ENCODE data around the gene CNBP. TPM values are rescaled to one million over a fixed set of nuclear protein-coding genes. Genes with fewer than 3 reads are reported as not detected.

The CNBP gene
- total RNA-seq, 5 donors from 2014 or later (not counting 1 experiment from before 2014, with no cell fraction given), result 280 to 382 (median 356) TPM

GRCh38 chr3:129131465-129132088 lies 52.1 kb downstream of the CNBP start:
- H3K27me3 ChIP-seq (replicated peaks in 1 of 2; ENCODE audit: control insufficient read depth in 2 of 2, extremely low read depth in 1 of 2, insufficient read depth in 2 of 2, low read length in 1 of 2), result no peaks in the 10 kb centered on the region
- no peaks in the 10 kb centered on the region for H3K27me3 Mint-ChIP-seq
- H3K36me3 Mint-ChIP-seq, result peaks cover 44% of the 10 kb centered on the region
- DNase-seq, result no peak
- H3K27ac ChIP-seq (ENCODE audit: low read length), result no peak overlapping the region
- no peak overlapping the region for H3K4me3 ChIP-seq (ENCODE audit: control insufficient read depth in 1 of 2, extremely low read depth in 1 of 2, low read length in 1 of 2)
- ChIA-PET POLR2A (no interaction called here), CTCF (interaction anchor here (0.6 to 1.0 kb wide), 3 partner anchors 14 to 162 kb away, joined by 3 read pairs; no protein-coding TSS in a partner anchor)
- H3K27ac Mint-ChIP-seq, result peak overlapping the region; percentile 58 to 87
- WGBS (ENCODE audit: insufficient coverage), result 100% methylated on average over 1 of the region's 2 CpGs
- ATAC-seq (replicated peaks in 1 of 4), result no peak
- H3K4me3 Mint-ChIP-seq, result no peak overlapping the region
- peaks cover 0 to 9% of the 10 kb centered on the region in 2 experiments for H3K4me1 ChIP-seq (ENCODE audit: control insufficient read depth in 1 of 2, extremely low read depth in 1 of 2, insufficient read depth in 2 of 2, low read length in 2 of 2)
- H3K4me1 Mint-ChIP-seq, result peaks cover 15 to 22% (median 19%) of the 10 kb centered on the region in 3 donors
- peaks cover 17 to 68% of the 10 kb centered on the region in 2 donors for H3K36me3 ChIP-seq (ENCODE audit: control insufficient read depth in 2 of 2, extremely low read depth in 1 of 2, insufficient read depth in 1 of 2, low read length in 1 of 2)
- no peaks in the 10 kb centered on the region for H3K9me3 Mint-ChIP-seq
- H3K9me3 ChIP-seq, result no peaks in the 10 kb centered on the region

- H3K27me3 ChIP-seq (replicated peaks in 1 of 2; ENCODE audit: control insufficient read depth in 2 of 2, extremely low read depth in 1 of 2, insufficient read depth in 2 of 2, low read length in 1 of 2), result no peaks in the 10 kb centered on the region
- POLR2A ChIA-PET, result no interaction called here
- ATAC-seq (replicated peaks in 1 of 4), result no peak
- peaks cover 44% of the 10 kb centered on the region for H3K36me3 Mint-ChIP-seq
- H3K27ac Mint-ChIP-seq, result no peak overlapping the region
- no peak overlapping the region for H3K27ac ChIP-seq (ENCODE audit: low read length)
- 98% methylated on average over 6 of the region's 13 CpGs for WGBS (ENCODE audit: insufficient coverage)
- peaks cover 17 to 68% of the 10 kb centered on the region in 2 donors for H3K36me3 ChIP-seq (ENCODE audit: control insufficient read depth in 2 of 2, extremely low read depth in 1 of 2, insufficient read depth in 1 of 2, low read length in 1 of 2)
- no peak for DNase-seq
- H3K9me3 ChIP-seq, result no peaks in the 10 kb centered on the region
- peaks cover 0 to 9% of the 10 kb centered on the region in 2 experiments for H3K4me1 ChIP-seq (ENCODE audit: control insufficient read depth in 1 of 2, extremely low read depth in 1 of 2, insufficient read depth in 2 of 2, low read length in 2 of 2)
- no peak overlapping the region for H3K4me3 ChIP-seq (ENCODE audit: control insufficient read depth in 1 of 2, extremely low read depth in 1 of 2, low read length in 1 of 2)
- H3K9me3 Mint-ChIP-seq, result no peaks in the 10 kb centered on the region
- no peaks in the 10 kb centered on the region for H3K27me3 Mint-ChIP-seq
- peaks cover 15 to 26% (median 19%) of the 10 kb centered on the region in 3 donors for H3K4me1 Mint-ChIP-seq
- CTCF ChIA-PET, result interaction anchor here in 1 of 2 donors (0.5 kb wide), 1 partner anchor 36 kb away, joined by 3 read pairs; no protein-coding TSS in a partner anchor
- no peak overlapping the region for H3K4me3 Mint-ChIP-seq
Observed at GRCh38 chr3:129130291-129130813, 53.3 kb downstream of the CNBP start.

DNA sequence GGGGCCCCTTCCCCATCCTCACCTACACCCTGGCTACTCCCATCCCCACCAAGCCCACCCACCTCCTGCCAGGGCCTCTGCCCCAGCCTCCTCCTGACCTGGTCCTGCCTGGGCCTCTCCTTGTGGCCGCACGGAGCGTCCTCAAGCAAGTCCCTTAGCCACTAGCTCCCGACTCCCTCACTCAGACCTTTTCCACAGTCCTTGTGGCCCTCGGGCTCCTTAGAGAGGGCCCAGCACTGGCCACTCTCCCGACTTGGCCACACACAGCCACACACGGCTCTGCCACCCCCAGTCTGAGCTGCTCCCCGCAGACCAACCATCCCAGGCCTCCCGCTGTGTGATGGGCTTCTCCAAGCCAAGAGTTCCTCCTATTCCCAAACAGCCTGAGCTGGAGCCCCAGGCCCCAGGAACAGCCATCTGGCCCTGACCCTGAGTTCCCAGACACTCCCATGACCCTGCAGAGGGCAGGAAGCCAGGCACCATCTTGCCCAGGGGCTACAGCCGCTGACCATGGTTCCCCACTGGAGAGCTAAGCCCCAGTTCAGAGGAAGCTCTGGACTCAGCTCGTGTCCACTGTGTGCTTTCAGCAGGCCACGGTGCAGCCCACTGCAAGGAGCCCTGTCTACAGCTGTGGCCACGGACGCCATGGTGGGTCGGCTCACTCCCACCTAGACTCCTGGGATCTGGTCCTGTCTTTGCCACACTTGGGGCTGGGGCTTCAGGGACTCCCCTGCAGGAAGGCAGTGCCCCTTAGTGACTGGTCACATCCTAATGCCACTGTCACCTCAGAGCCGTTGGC lies 55.1 kb downstream of the CNBP start:
- Mint-ChIP-seq H3K9me3 (no peaks in the 10 kb centered on the region), H3K36me3 (peaks cover 33% of the 10 kb centered on the region), H3K4me3 (peak overlapping the region in 1 of 3 donors; percentile 31), H3K27me3 (no peaks in the 10 kb centered on the region), H3K4me1 (peaks cover 15 to 22% (median 17%) of the 10 kb centered on the region in 3 donors), H3K27ac (no peak overlapping the region)
- DNase-seq (no peak), ATAC-seq (replicated peaks in 1 of 4) (no peak)
- Histone ChIP-seq H3K4me1 (ENCODE audit: control insufficient read depth in 1 of 2, extremely low read depth in 1 of 2, insufficient read depth in 2 of 2, low read length in 2 of 2) (peaks cover 0 to 11% of the 10 kb centered on the region in 2 experiments), H3K27me3 (replicated peaks in 1 of 2; ENCODE audit: control insufficient read depth in 2 of 2, extremely low read depth in 1 of 2, insufficient read depth in 2 of 2, low read length in 1 of 2) (no peaks in the 10 kb centered on the region), H3K27ac (ENCODE audit: low read length) (no peak overlapping the region), H3K9me3 (no peaks in the 10 kb centered on the region), H3K4me3 (ENCODE audit: control insufficient read depth in 1 of 2, extremely low read depth in 1 of 2, low read length in 1 of 2) (no peak overlapping the region), H3K36me3 (ENCODE audit: control insufficient read depth in 2 of 2, extremely low read depth in 1 of 2, insufficient read depth in 1 of 2, low read length in 1 of 2) (peaks cover 15 to 54% of the 10 kb centered on the region in 2 donors)
- POLR2A ChIA-PET, result interaction anchor here in 1 of 2 donors (0.6 kb wide), 1 partner anchor 42 kb away, joined by 3 read pairs; no protein-coding TSS in a partner anchor
- CTCF ChIA-PET, result no interaction called here
- 96% methylated on average over 14 of the region's 16 CpGs for WGBS (ENCODE audit: insufficient coverage)

DNA sequence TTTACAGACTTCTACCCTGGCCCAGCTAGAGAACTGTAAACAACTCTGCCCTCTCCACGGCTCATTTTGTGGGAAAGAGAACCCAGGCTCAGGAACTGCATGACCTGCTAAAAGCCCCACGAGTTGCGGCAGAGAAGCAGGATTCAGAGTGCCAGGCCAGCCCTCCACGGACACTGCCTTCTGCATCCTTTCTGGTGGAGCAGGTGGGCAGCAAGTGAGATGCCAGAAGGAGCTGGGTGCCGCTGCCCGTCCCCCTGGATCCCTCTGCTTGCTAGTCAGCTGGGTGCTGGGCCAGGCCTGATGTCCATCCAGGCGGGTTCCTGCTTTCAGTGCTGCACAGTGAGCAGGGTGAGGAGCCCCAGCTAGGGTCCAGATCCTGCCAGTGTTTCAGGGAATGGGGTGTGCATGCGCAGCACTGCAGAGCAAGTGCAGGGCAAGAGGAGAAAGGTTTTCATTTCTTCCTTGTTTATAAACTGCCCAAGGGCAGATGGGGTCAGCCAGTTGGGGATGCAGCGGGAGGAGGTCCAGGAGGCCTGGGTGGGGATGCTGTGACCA lies 56.9 kb downstream of the CNBP start:
- ChIA-PET POLR2A (interaction anchor here in 1 of 2 donors (0.5 kb wide), 1 partner anchor 10 kb away, joined by 5 read pairs; no protein-coding TSS in a partner anchor), CTCF (interaction anchor here in 1 of 2 donors (0.7 kb wide), 1 partner anchor 74 kb away, joined by 3 read pairs; no protein-coding TSS in a partner anchor)
- peaks cover 0 to 19% of the 10 kb centered on the region in 2 experiments for H3K4me1 ChIP-seq (ENCODE audit: control insufficient read depth in 1 of 2, extremely low read depth in 1 of 2, insufficient read depth in 2 of 2, low read length in 2 of 2)
- H3K9me3 Mint-ChIP-seq, result no peaks in the 10 kb centered on the region
- no peak overlapping the region for H3K4me3 Mint-ChIP-seq
- H3K4me3 ChIP-seq (ENCODE audit: control insufficient read depth in 1 of 2, extremely low read depth in 1 of 2, low read length in 1 of 2), result no peak overlapping the region
- ATAC-seq (replicated peaks in 1 of 4), result no peak
- no peak overlapping the region for H3K27ac ChIP-seq (ENCODE audit: low read length)
- H3K36me3 ChIP-seq (ENCODE audit: control insufficient read depth in 2 of 2, extremely low read depth in 1 of 2, insufficient read depth in 1 of 2, low read length in 1 of 2), result peaks cover 9 to 40% of the 10 kb centered on the region in 2 donors
- WGBS (ENCODE audit: insufficient coverage), result 93% methylated on average over 9 of the region's 9 CpGs
- no peaks in the 10 kb centered on the region for H3K27me3 ChIP-seq (replicated peaks in 1 of 2; ENCODE audit: control insufficient read depth in 2 of 2, extremely low read depth in 1 of 2, insufficient read depth in 2 of 2, low read length in 1 of 2)
- peaks cover 18% of the 10 kb centered on the region for H3K36me3 Mint-ChIP-seq
- H3K27me3 Mint-ChIP-seq, result no peaks in the 10 kb centered on the region
- no peaks in the 10 kb centered on the region for H3K9me3 ChIP-seq
- DNase-seq, result no peak
- H3K4me1 Mint-ChIP-seq, result peaks cover 9 to 21% (median 18%) of the 10 kb centered on the region in 3 donors
- H3K27ac Mint-ChIP-seq, result peak overlapping the region; percentile 44 to 78

DNA sequence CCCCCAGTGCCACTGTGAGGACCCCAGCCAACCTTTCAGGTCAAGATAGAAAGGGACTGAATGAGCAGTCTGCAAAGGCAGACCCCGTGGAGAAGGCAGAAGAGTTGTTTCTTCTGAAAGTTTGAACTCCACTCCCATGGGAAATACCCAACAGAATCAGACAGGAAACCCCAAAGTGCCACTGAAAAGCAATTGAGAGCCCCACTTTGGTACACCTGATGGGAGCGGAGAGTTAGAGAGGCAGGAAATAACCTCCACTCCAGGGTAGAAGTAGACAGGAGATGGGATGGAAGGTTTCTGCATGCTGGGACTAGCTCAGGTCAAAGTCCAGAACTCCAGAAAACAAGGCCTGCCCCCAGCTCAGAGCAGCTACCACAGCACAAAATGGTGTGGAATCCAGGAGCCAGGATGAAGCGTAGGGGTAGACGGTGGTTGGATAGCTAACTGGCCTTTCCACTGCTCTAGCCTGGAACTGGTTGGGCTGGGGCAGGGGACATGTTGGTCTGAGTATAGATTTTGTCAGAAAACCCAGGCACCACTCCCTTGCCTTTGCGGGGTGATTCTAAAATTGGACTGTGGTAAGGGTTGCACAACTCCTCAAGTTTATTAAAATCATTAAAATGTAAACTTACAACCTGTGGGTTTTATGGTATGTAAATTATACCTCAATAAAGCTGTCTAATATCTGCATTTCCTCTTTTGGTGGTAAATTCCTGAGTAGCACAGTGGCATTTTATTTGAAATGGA lies 60.2 kb downstream of the CNBP start:
- Mint-ChIP-seq H3K4me1 (peaks cover 13 to 37% (median 31%) of the 10 kb centered on the region in 3 donors), H3K27me3 (no peaks in the 10 kb centered on the region), H3K9me3 (no peaks in the 10 kb centered on the region), H3K36me3 (peaks cover 5% of the 10 kb centered on the region), H3K27ac (peak overlapping the region; percentile 81), H3K4me3 (peak overlapping the region; percentile 5 to 83 (median 79))
- no peak for ATAC-seq (replicated peaks in 1 of 4)
- Histone ChIP-seq H3K4me1 (ENCODE audit: control insufficient read depth in 1 of 2, extremely low read depth in 1 of 2, insufficient read depth in 2 of 2, low read length in 2 of 2) (peaks cover 3 to 41% of the 10 kb centered on the region in 2 experiments), H3K36me3 (ENCODE audit: control insufficient read depth in 2 of 2, extremely low read depth in 1 of 2, insufficient read depth in 1 of 2, low read length in 1 of 2) (peaks cover 0 to 12% of the 10 kb centered on the region in 2 donors), H3K4me3 (ENCODE audit: control insufficient read depth in 1 of 2, extremely low read depth in 1 of 2, low read length in 1 of 2) (no peak overlapping the region), H3K27ac (ENCODE audit: low read length) (peak overlapping the region; percentile 68), H3K9me3 (no peaks in the 10 kb centered on the region), H3K27me3 (replicated peaks in 1 of 2; ENCODE audit: control insufficient read depth in 2 of 2, extremely low read depth in 1 of 2, insufficient read depth in 2 of 2, low read length in 1 of 2) (no peaks in the 10 kb centered on the region)
- POLR2A ChIA-PET, result interaction anchor here in 1 of 2 donors (0.6 to 1.4 kb wide), 3 partner anchors 21 to 57 kb away, joined by 3 to 8 read pairs (median 3); no protein-coding TSS in a partner anchor
- 46% methylated on average over 3 of the region's 5 CpGs for WGBS (ENCODE audit: insufficient coverage)
- CTCF ChIA-PET, result interaction anchor here in 1 of 2 donors (0.6 to 1.2 kb wide), 6 partner anchors 59 to 182 kb away, joined by 3 to 4 read pairs (median 3); no protein-coding TSS in a partner anchor
- DNase-seq, result peak in 2 of 35 experiments; percentile 21 to 67
